IPS-NIHi7 (cell line): ENCODE data around the gene SLC35A5.
A peak's percentile ranks its signal among the peaks of the same experiment; 100 is the strongest.

Experiments used
- DNase-seq: peaks from one replicate; pipeline ENCODE4 v3.0.0; 2012; ENCODE audit warnings: mixed read lengths; ENCODE audit errors: extremely low spot score

The SLC35A5 gene

DNA sequence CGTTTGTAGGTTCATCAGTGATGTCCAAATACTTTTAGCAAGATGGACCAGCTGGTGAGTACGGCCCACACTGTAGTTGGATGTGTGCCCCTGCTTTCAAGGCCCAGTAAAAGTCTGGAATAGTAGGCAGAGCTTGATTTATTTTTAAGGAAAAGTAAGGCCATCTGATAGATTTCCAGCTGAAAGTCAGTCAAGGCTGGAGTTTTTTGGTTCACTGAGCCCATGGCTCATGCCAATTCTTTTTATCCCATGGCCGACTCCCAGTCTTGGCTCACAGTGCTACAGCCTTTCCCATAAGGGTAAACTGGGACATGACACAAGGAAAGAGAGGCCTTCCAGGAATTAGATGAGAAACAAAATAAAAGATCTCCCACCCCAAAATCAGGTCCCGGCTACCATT, 65.6 kb downstream of the SLC35A5 start:
- DNase-seq = no peak

DNA sequence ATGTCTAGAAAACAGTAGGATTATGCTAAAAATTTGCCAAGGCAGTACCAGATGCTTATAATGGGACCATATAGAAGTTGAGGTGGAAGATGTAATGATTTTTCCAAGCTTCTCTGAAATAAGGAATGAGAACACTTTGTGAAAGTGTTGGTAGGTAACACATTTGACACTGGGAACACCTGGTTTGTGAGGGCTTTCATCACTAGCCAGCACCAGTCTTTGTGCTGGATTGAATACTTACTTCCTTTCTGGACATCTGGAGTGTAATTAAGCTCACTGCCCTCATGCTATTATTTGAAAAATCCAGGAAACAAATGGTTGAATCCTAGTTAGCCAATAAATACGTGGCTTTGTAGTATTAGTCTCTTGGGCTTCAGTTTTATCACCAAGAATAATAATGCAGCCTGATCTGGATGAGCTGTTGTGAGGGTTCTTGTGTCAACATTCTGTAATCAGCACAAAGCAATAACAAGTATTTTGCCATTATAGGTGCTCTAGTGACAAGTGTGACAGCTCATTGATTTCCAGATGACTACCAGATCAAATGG, 66.1 kb downstream of the SLC35A5 start:
- DNase-seq = no peak

DNA sequence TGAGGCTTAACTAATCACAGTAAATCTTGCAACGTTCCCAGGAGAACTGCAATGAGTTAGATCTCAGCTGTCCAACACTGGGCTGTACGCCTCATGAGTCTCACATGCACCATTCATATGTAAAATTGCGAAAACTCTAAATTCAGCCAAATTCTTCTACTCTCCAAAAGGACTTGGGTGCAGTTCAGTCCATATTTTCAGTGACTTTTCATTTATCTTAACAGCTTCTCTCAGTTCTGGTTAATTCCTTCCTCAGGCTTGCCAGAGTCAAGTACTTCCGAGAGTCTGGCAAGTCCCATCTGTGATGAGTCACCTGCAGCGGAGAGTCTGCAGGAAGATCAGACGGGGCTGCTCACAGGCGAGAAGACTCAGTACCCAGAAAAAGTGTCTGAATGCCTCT, 67.6 kb downstream of the SLC35A5 start:
- peak; percentile 66 for DNase-seq

DNA sequence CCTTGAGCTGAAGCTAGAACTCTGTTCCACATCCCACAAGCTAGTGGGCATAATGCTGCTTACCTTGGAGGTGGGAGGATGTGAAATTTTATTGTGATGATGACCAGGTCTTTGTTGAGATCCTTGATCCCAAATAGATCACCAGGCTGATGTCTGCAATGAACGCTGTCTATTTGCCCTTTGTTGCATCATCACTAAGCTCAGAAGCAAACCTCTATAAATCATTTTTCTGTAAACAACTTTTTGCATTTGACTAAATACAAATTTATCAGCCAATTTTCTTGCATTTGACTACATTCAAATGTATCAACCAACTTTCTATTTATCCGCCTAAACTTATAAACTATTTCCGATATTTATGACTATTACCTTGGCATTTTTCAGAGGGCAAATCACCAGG, 69.4 kb downstream of the SLC35A5 start:
- no peak for DNase-seq

DNA sequence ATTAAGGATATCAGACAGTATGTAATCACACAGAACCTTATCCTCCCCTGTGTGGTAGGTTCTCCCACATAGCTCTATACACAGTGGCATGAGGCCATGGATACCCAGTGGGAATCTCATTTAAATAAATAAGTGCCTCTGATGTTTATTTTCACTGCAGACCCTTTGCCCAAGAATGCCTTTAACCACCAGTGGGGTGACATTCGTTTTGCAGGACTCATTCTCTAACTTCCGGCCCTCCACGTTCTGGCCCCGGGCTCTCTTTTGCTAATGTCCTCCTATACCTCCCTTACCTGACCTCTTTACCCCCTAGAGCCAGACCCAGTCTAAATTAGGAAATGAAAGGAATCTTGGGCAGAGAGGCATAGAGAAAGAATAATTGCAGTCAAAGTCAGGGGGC, 70.8 kb downstream of the SLC35A5 start:
- no peak for DNase-seq

DNA sequence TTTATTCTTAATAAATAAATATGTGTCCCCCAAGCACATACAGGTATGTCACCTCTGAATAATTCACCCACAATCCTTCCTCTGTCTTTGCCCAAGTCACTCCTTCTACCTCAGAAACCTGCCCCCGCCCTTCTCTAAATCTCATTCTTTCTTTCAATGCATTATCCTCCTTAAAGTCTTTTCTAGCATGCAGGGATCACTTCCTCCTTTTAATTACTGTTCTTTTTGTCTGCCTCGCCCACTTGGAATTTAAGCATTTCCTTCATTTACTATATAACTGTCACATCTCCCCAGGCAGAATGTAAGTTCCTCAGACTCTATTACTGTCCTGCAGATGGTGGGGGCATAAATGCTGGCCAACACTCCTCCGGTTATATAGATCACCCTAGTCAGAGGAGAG, 71.3 kb downstream of the SLC35A5 start:
- DNase-seq = no peak

DNA sequence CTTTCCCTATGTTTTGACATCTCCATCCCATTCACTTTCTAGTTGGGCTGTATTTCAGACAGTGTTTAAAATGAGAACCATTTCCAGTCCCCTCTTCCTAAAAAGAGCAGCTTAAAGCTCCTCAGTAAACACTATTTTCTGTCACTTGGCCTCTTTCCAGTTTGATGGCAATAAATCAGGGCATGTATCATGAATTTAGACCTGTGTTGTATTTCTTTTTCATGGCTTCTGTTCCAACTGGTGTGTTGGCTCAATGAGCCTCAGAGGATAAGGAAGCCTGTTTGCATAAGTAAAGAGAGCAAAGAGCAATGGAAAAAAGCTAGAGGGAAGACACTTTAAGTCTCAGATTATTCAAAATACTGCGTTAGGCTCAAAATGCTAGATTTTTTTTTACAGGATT, 71.9 kb downstream of the SLC35A5 start:
- no peak for DNase-seq

DNA sequence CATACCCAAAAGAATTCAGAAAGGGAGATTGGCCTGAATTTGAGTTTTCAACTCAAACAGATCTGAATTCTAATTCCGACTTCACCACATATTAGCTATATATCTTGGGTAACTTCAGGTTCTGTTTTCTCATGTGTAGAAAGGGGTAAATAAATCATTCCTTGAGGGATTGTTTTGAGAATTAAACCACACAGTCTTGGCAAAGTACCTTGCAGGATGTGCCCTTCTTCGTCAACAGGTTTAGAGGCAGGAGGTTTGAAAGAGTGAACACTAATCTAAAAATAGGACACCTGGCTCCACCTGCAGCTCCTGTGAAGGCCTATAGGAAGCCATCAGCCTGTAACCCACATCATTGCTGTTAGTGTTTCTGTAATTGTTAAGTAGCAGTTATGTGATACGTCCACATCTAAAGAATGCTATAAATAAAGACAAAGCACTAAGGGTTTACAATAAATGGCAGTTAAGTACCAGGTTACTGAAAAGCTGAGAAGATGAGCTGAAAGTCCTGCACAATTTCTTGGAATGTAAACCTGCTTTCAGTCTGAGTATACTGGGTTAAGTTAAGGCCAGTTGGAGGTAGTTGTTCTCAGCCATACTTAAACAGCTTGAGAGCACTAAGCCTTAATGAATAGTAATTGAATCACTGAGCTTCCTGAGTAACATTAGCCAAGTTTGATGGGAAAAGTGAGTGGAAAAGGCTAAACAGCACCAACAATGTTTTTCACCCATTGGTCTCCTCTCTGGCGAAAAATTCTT, 73.1 kb downstream of the SLC35A5 start:
- no peak for DNase-seq
